NCI-H748 treated with DMSO at 0.1 percent for 48 hours (cell line): Measurements from ENCODE around the gene CLEC7A.

Experiments used
- DNase-seq: peaks from one replicate; lab custom pipeline; 2025; lab: John Stamatoyannopoulos, UW

The CLEC7A gene

GRCh38 chr12:10094646-10095395, 35.2 kb downstream of the CLEC7A start:
- DNase-seq: no peak

GRCh38 chr12:10088955-10089900, 40.8 kb downstream of the CLEC7A start:
- no peak for DNase-seq

GRCh38 chr12:10088031-10088430, 42.0 kb downstream of the CLEC7A start:
- no peak for DNase-seq

- no peak for DNase-seq
Observed at GRCh38 chr12:10086387-10086786, 43.6 kb downstream of the CLEC7A start.

GRCh38 chr12:10084733-10085132, 45.3 kb downstream of the CLEC7A start:
- no peak for DNase-seq

- DNase-seq: no peak
Observed at GRCh38 chr12:10082117-10082874, 47.7 kb downstream of the CLEC7A start.

- DNase-seq: no peak
Observed at GRCh38 chr12:10075451-10075850, 54.5 kb downstream of the CLEC7A start.

- no peak for DNase-seq
Observed at GRCh38 chr12:10073261-10073660, 56.7 kb downstream of the CLEC7A start.

GRCh38 chr12:10072131-10072530, 57.9 kb downstream of the CLEC7A start:
- DNase-seq: no peak

GRCh38 chr12:10070380-10070779, 59.6 kb downstream of the CLEC7A start:
- no peak for DNase-seq

- no peak for DNase-seq
Observed at GRCh38 chr12:10069976-10070375, 60.0 kb downstream of the CLEC7A start.

- no peak for DNase-seq
Observed at GRCh38 chr12:10069099-10069498, 60.9 kb downstream of the CLEC7A start.

- DNase-seq: no peak
Observed at GRCh38 chr12:10068644-10069043, 61.4 kb downstream of the CLEC7A start.

- no peak for DNase-seq
Observed at GRCh38 chr12:10067942-10068341, 62.1 kb downstream of the CLEC7A start.

- no peak for DNase-seq
Observed at GRCh38 chr12:10067264-10067663, 62.7 kb downstream of the CLEC7A start.
